Measurements from ENCODE around the gene MCM6.

MCM6 gene

GRCh38 chr2:135825131-135825530 is 51.1 kb downstream of the MCM6 start (continued):
- TF ChIP-seq PATZ1 (CRISPR knock-in tag; IDR thresholded peaks at IDR 0.05; ENCODE audit: borderline replicate concordance): no peak
- TF ChIP-seq ISL1 (CRISPR knock-in tag; IDR thresholded peaks at IDR 0.05): no peak

GRCh38 chr2:135822855-135823254 is 53.4 kb downstream of the MCM6 start:
- TF ChIP-seq RARB (CRISPR knock-in tag; IDR thresholded peaks at IDR 0.05) (no peak), ISL1 (CRISPR knock-in tag; IDR thresholded peaks at IDR 0.05) (no peak), PPARA (CRISPR knock-in tag; IDR thresholded peaks at IDR 0.05; ENCODE audit: borderline replicate concordance) (no peak), SNAI2 (CRISPR knock-in tag; IDR thresholded peaks at IDR 0.05) (no peak), ARNTL (CRISPR knock-in tag; IDR thresholded peaks at IDR 0.05; ENCODE audit: borderline replicate concordance, low read depth) (no peak), ZFP30 (CRISPR knock-in tag; IDR thresholded peaks at IDR 0.05) (no peak), ZNF8 (CRISPR knock-in tag; IDR thresholded peaks at IDR 0.05) (no peak), ZFP3 (CRISPR knock-in tag; IDR thresholded peaks at IDR 0.05) (no peak), ESRRG (CRISPR knock-in tag; IDR thresholded peaks at IDR 0.05) (no peak), CSDC2 (CRISPR knock-in tag; IDR thresholded peaks at IDR 0.05) (no peak)
- no peak for ATAC-seq

GRCh38 chr2:135821190-135821589 is 55.1 kb downstream of the MCM6 start:
- ATAC-seq: no peak
- no peak for TF ChIP-seq ZNF565 (CRISPR knock-in tag; conservative IDR thresholded peaks at IDR 0.05; ENCODE audit: low read depth)
- no peak for TF ChIP-seq ZFP30 (CRISPR knock-in tag; IDR thresholded peaks at IDR 0.05)
- TF ChIP-seq CREB5 (CRISPR knock-in tag; IDR thresholded peaks at IDR 0.05; ENCODE audit: low read depth): no peak
- no peak for TF ChIP-seq ESRRG (CRISPR knock-in tag; IDR thresholded peaks at IDR 0.05)
- TF ChIP-seq ZNF8 (CRISPR knock-in tag; IDR thresholded peaks at IDR 0.05): no peak
- TF ChIP-seq ZC3H10 (CRISPR knock-in tag; IDR thresholded peaks at IDR 0.05): no peak

GRCh38 chr2:135820003-135820618 is 56.1 kb downstream of the MCM6 start:
- no peak for ATAC-seq

More at GRCh38 chr2:135820003-135820618, 56.1 kb downstream of the MCM6 start:
- no peak for TF ChIP-seq CSRNP3 (CRISPR knock-in tag; IDR thresholded peaks at IDR 0.05)
- no peak for TF ChIP-seq POU6F1 (CRISPR knock-in tag; IDR thresholded peaks at IDR 0.05; ENCODE audit: borderline replicate concordance, low read depth)
- TF ChIP-seq ESRRG (CRISPR knock-in tag; IDR thresholded peaks at IDR 0.05): no peak
- TF ChIP-seq PPARA (CRISPR knock-in tag; IDR thresholded peaks at IDR 0.05; ENCODE audit: borderline replicate concordance): no peak
